IMR-90 (cell line): ENCODE data around the gene GALNT6.

Source experiments
- FOS ChIP-seq: fragments of 150-350 bp; IDR thresholded peaks from 2 replicates; pipeline ENCODE4 v1.6.1; 2016; ENCODE audit warnings: low read depth, low read length
- TF ChIP-seq, protein P1 (sequence below): fragments of 150-350 bp; IDR thresholded peaks from 2 replicates; pipeline ENCODE4 v1.6.1; 2017; ENCODE audit warnings: mild to moderate bottlenecking, antibody characterized with exemption, low read length, low read depth

DNA sequence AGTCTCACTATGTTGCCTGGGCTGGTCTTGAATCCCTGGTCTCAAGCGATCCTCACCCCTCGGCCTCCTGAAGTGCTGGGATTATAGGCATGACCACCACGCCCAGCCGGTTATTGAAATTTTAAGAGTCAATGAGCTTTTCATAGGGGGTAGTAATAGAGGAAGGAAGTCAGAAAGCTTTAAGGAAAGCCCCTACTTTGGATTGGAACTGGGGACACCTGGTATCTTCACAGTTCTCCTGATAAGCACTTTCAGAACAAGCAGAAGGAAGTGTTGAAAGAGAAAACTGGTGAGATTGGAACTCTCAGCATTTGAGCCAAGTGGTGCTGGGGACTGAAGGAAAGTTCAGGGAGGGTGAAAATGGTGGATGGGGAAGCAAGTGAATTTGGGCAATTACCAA is 38.5 kb upstream of the GALNT6 start:
- TF ChIP-seq, protein P1, sequence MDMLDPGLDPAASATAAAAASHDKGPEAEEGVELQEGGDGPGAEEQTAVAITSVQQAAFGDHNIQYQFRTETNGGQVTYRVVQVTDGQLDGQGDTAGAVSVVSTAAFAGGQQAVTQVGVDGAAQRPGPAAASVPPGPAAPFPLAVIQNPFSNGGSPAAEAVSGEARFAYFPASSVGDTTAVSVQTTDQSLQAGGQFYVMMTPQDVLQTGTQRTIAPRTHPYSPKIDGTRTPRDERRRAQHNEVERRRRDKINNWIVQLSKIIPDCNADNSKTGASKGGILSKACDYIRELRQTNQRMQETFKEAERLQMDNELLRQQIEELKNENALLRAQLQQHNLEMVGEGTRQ = no peak
- no peak for TF ChIP-seq FOS
